ENCODE data around the gene BHLHA9. TPM values are rescaled to one million over a fixed set of nuclear protein-coding genes. Genes with fewer than 3 reads are reported as not detected.
A peak's percentile ranks its signal among the peaks of the same experiment; 100 is the strongest.

BHLHA9 gene
- total and polyA plus RNA-seq, 2 of the 8 experiments (the other 6 are each of a cell fraction or from before 2014, with no cell fraction given) = 0.29 to 0.34 TPM

DNA sequence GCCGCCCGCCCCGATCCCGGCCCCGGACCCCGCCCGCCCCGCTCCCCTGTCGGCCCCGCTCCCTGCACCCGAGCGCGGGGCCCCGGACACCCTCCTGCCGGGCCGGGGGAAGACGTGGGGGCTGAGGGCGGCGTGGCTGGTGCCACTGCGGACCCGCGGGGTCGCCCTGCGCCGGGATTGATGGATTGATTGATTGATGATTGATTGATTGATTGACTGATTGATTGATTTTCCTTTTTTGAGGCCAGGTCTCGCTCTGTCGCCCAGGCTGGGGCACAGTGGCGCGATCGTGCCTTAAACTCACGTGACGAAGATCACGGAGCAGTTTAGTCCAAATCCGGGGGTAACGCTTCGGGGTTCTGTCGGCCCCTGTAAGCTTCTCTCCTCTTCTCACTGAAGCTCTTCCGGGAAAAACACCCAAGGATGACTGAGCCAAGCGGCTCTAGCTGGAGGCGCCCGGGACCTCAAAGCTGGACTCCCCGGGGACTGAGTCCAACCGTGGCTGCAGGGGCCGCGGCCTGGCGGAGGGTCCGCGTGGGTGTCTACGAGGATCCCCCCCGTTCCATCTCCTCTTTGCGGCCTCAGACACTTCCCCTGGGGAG, 40.2 kb upstream of the BHLHA9 start:
- Histone ChIP-seq H3K4me2 (ENCODE audit: insufficient read depth in 1 of 2, low read depth in 2 of 2, low read length in 2 of 2) (peak overlapping the region; percentile 54 to 59), H2AFZ (ENCODE audit: low read length) (no peak overlapping the region), H2AK5ac (ENCODE audit: low read depth, low read length) (no peak overlapping the region)

More for the DNA sequence above, 40.2 kb upstream of the BHLHA9 start:
- Histone ChIP-seq H4K8ac (ENCODE audit: extremely low read depth, insufficient read depth, low read length) (no peak overlapping the region; the same call in none of the 2 replicates), H3K27ac (ENCODE audit: low read depth, low read length) (no peak overlapping the region), H3K56ac (replicated peaks; ENCODE audit: insufficient read length, low read depth, low read length) (no peak overlapping the region), H2BK15ac (ENCODE audit: low read length) (no peak overlapping the region), H4K5ac (ENCODE audit: insufficient read length, low read depth, low read length) (no peak overlapping the region), H2BK20ac (ENCODE audit: low read length) (no peak overlapping the region), H4K91ac (replicated peaks; ENCODE audit: insufficient read length, low read length) (no peak overlapping the region), H2BK12ac (ENCODE audit: low read depth, low read length) (no peak overlapping the region), H3K4me1 (replicated peaks in 1 of 4; ENCODE audit: control insufficient read depth in 3 of 4, insufficient read depth in 4 of 4, low read length in 3 of 4) (peaks cover 0 to 4% (median 0%) of the 10 kb centered on the region in 4 experiments; a peak in 3 of 7 replicates), H3K4me3 (ENCODE audit: extremely low read depth in 1 of 4, insufficient read depth in 2 of 4, low read depth in 3 of 4, low read length in 4 of 4) (peak overlapping the region in 3 of 4 experiments; percentile 8 to 65 (median 38); a peak in 4 of 8 replicates), H3K9me3 (ENCODE audit: insufficient read depth in 2 of 2, low read depth in 1 of 2, low read length in 1 of 2) (peaks cover 0 to 3% of the 10 kb centered on the region in 2 experiments; a peak in 1 of 4 replicates), H3K27me3 (replicated peaks in 1 of 4; ENCODE audit: control insufficient read depth in 3 of 4, extremely low read depth in 1 of 4, insufficient read depth in 3 of 4, low read length in 3 of 4) (peaks cover 47 to 61% (median 57%) of the 10 kb centered on the region in 4 experiments), H3K18ac (ENCODE audit: extremely low read depth, low read length) (no peak overlapping the region), H3K23me2 (ENCODE audit: low read depth, low read length) (peaks cover 3% of the 10 kb centered on the region), H2BK5ac (ENCODE audit: low read depth, low read length) (no peak overlapping the region), H3K9ac (replicated peaks in 1 of 4; ENCODE audit: extremely low read depth in 1 of 4, low read depth in 3 of 4, low read length in 3 of 4) (no peak overlapping the region), H3K4ac (replicated peaks; ENCODE audit: insufficient read length, low read depth, low read length) (no peak overlapping the region), H3K79me1 (ENCODE audit: low read depth, low read length) (no peaks in the 10 kb centered on the region), H3K23ac (ENCODE audit: insufficient read length) (no peak overlapping the region), H2BK120ac (replicated peaks; ENCODE audit: low read depth, low read length) (no peak overlapping the region), H3K79me2 (ENCODE audit: control insufficient read depth in 1 of 2, insufficient read depth in 2 of 2, low read length in 2 of 2) (peaks cover 0 to 3% of the 10 kb centered on the region in 2 experiments; a peak in 1 of 4 replicates), H4K20me1 (replicated peaks in 1 of 2; ENCODE audit: control insufficient read depth in 1 of 2, insufficient read depth in 2 of 2, low read length in 2 of 2) (peaks cover 0 to 7% of the 10 kb centered on the region in 2 experiments), H3K36me3 (ENCODE audit: control insufficient read depth in 2 of 4, insufficient read depth in 4 of 4, low read length in 3 of 4) (peaks cover 0 to 11% (median 0%) of the 10 kb centered on the region in 4 experiments; a peak in 1 of 8 replicates), H3K14ac (ENCODE audit: insufficient read length) (no peak overlapping the region)
- DNase-seq (ENCODE audit: low read depth in 1 of 2, low spot score in 2 of 2) (no peak), FAIRE-seq (no peak)
- TF ChIP-seq SIN3A (conservative IDR thresholded peaks at IDR 0.05 in 1 of 2, IDR thresholded peaks at IDR 0.05 in 1 of 2; ENCODE audit: low read depth in 1 of 2, low read length in 2 of 2) (no peak), KDM1A (IDR thresholded peaks at IDR 0.05; ENCODE audit: borderline replicate concordance, low read length) (no peak)
- CTCF ChIA-PET (ENCODE audit: partially characterized antibody) = no interaction called here
- WGBS, 2 experiments (ENCODE audit: extremely low coverage in 1 of 2, insufficient coverage in 1 of 2, insufficient read length in 1 of 2, insufficient replicate concordance in 2 of 2, low coverage in 1 of 2, low lambda C conversion rate in 2 of 2, missing lambda C conversion rate in 1 of 2) = 65% methylated on average over 16 of the region's 51 CpGs; no CpG with 5 or more reads in 1 of the 2 experiments
- POLR2A ChIA-PET (ENCODE audit: partially characterized antibody) = no interaction called here
